ENCODE data around the gene SEC14L3. TPM values are rescaled to one million over a fixed set of nuclear protein-coding genes. Genes with fewer than 3 reads are reported as not detected.

The SEC14L3 gene
- total and polyA plus RNA-seq, 2 donors (not counting 3 experiments of a cell fraction or from before 2014, with no cell fraction given), result not detected

GRCh38 chr22:30516731-30517130 is 44.9 kb upstream of the SEC14L3 start:
- CTCF ChIA-PET, result no interaction called here

GRCh38 chr22:30516273-30516672 is 44.5 kb upstream of the SEC14L3 start:
- FAIRE-seq (no peak), DNase-seq (ENCODE audit: low read depth, low spot score) (no peak)
- Histone ChIP-seq H3K27ac (ENCODE audit: insufficient read depth, low read depth, low read length) (no peak overlapping the region), H3K36me3 (ENCODE audit: control insufficient read depth in 2 of 2, extremely low read depth in 1 of 2, insufficient read depth in 2 of 2, low read length in 2 of 2) (no peaks in the 10 kb centered on the region), H4K20me1 (replicated peaks; ENCODE audit: control insufficient read depth, extremely low read depth, insufficient read depth, low read length) (no peaks in the 10 kb centered on the region), H3K9me1 (replicated peaks; ENCODE audit: control insufficient read depth, extremely low read depth, insufficient read depth, low read length) (no peaks in the 10 kb centered on the region), H3K9ac (replicated peaks; ENCODE audit: extremely low read depth, insufficient read depth, low read length) (no peak overlapping the region), H3K4me1 (ENCODE audit: control insufficient read depth, extremely low read depth, insufficient read depth, low read length) (no peaks in the 10 kb centered on the region), H3K4me2 (ENCODE audit: insufficient read depth, low read length) (no peak overlapping the region), H3K79me2 (ENCODE audit: control insufficient read depth, insufficient read depth, low read length) (no peaks in the 10 kb centered on the region), H2AFZ (ENCODE audit: low read depth, low read length) (no peak overlapping the region), H3K27me3 (ENCODE audit: control insufficient read depth in 2 of 2, insufficient read depth in 2 of 2, low read length in 2 of 2) (no peaks in the 10 kb centered on the region), H3K9me3 (replicated peaks; ENCODE audit: control insufficient read depth, insufficient read depth, low read length) (no peaks in the 10 kb centered on the region), H3K4me3 (replicated peaks in 1 of 3; ENCODE audit: insufficient read depth in 1 of 3, low read depth in 1 of 3, low read length in 3 of 3) (no peak overlapping the region)
- BruUV-seq (replicated peaks), result no TSS peak
- ChIA-PET CTCF (no interaction called here), POLR2A (no interaction called here)
- intact Hi-C loops (cut with micrococcal nuclease) (no loop called here), dilution Hi-C loops (cut with MboI; ENCODE audit: extremely low pct_ligation_motif_present, low sequenced_read_pairs) (no loop called here)
- no peak for TF ChIP-seq POLR2AphosphoS5 (IDR thresholded peaks at IDR 0.05; ENCODE audit: insufficient read depth, low read depth, low read length)
- no peak for TF ChIP-seq CTCF (IDR thresholded peaks at IDR 0.05; ENCODE audit: extremely low read depth in 1 of 2, insufficient read depth in 1 of 2, low read depth in 1 of 2, low read length in 2 of 2)
- no peak for TF ChIP-seq FOS (IDR thresholded peaks at IDR 0.05; ENCODE audit: borderline replicate concordance, insufficient read depth, low read length)
- TF ChIP-seq EZH2 (IDR thresholded peaks at IDR 0.05; ENCODE audit: borderline replicate concordance, low read depth, low read length, severe bottlenecking), result no peak
- TF ChIP-seq JUN (IDR thresholded peaks at IDR 0.05; ENCODE audit: borderline replicate concordance, insufficient read depth, insufficient read length, low read depth), result no peak
- no peak for TF ChIP-seq MYC (IDR thresholded peaks at IDR 0.05; ENCODE audit: low read depth, low read length)
- no peak for TF ChIP-seq POLR2A (IDR thresholded peaks at IDR 0.05; ENCODE audit: low read depth, low read length)
- TF ChIP-seq MAX (IDR thresholded peaks at IDR 0.05; ENCODE audit: insufficient read depth, insufficient read length), result no peak
- no peak for TF ChIP-seq GATA2 (IDR thresholded peaks at IDR 0.05; ENCODE audit: insufficient read depth, insufficient read length, low read depth, low read length)

More at GRCh38 chr22:30516731-30517130, 44.9 kb upstream of the SEC14L3 start:
- Histone ChIP-seq H3K36me3 (ENCODE audit: control insufficient read depth in 2 of 2, extremely low read depth in 1 of 2, insufficient read depth in 2 of 2, low read length in 2 of 2) (no peaks in the 10 kb centered on the region), H2AFZ (ENCODE audit: low read depth, low read length) (no peak overlapping the region), H3K27me3 (ENCODE audit: control insufficient read depth in 2 of 2, insufficient read depth in 2 of 2, low read length in 2 of 2) (no peaks in the 10 kb centered on the region), H3K9me1 (replicated peaks; ENCODE audit: control insufficient read depth, extremely low read depth, insufficient read depth, low read length) (no peaks in the 10 kb centered on the region), H3K9ac (replicated peaks; ENCODE audit: extremely low read depth, insufficient read depth, low read length) (no peak overlapping the region), H3K4me2 (ENCODE audit: insufficient read depth, low read length) (no peak overlapping the region), H4K20me1 (replicated peaks; ENCODE audit: control insufficient read depth, extremely low read depth, insufficient read depth, low read length) (no peaks in the 10 kb centered on the region), H3K4me3 (replicated peaks in 1 of 3; ENCODE audit: insufficient read depth in 1 of 3, low read depth in 1 of 3, low read length in 3 of 3) (no peak overlapping the region), H3K9me3 (replicated peaks; ENCODE audit: control insufficient read depth, insufficient read depth, low read length) (no peaks in the 10 kb centered on the region), H3K27ac (ENCODE audit: insufficient read depth, low read depth, low read length) (no peak overlapping the region), H3K4me1 (ENCODE audit: control insufficient read depth, extremely low read depth, insufficient read depth, low read length) (no peaks in the 10 kb centered on the region), H3K79me2 (ENCODE audit: control insufficient read depth, insufficient read depth, low read length) (no peaks in the 10 kb centered on the region)
- FAIRE-seq (no peak), DNase-seq (ENCODE audit: low read depth, low spot score) (no peak)
- TF ChIP-seq FOS (IDR thresholded peaks at IDR 0.05; ENCODE audit: borderline replicate concordance, insufficient read depth, low read length), result no peak
- dilution Hi-C loops (cut with MboI; ENCODE audit: extremely low pct_ligation_motif_present, low sequenced_read_pairs), result no loop called here
- BruUV-seq (replicated peaks), result no TSS peak
- POLR2A ChIA-PET, result no interaction called here
- intact Hi-C loops (cut with micrococcal nuclease), result no loop called here
